GM23338 (cell line): ENCODE results near the gene PGBD5. TPM values are rescaled to one million over a fixed set of nuclear protein-coding genes. Genes with fewer than 3 reads are reported as not detected.

Experiments
- ATAC-seq: fragments of 200-7000 bp; cut with Tn5 transposase; 3 replicates; pipeline ENCODE4 v1.9.1; 2020
- DNase-seq: peaks from one replicate; pipeline ENCODE4 v3.0.0-alpha.2; 2015; ENCODE audit warnings: low spot score
- H2AFZ ChIP-seq: fragments of 200-600 bp; sonication (generic); 2 replicates; pipeline ENCODE4 v1.8.0; 2016; ENCODE audit warnings: antibody characterized with exemption, mild to moderate bottlenecking, moderate library complexity
- H3F3A ChIP-seq: fragments of 200-600 bp; sonication (generic); replicated peaks from 2 replicates; pipeline ENCODE4 v1.8.0; 2017; ENCODE audit warnings: antibody characterized with exemption, mixed run types, low read depth
- H3K27ac ChIP-seq: fragments of 200-600 bp; sonication (generic); 2 replicates; pipeline ENCODE4 v1.6.1; 2016; ENCODE audit warnings: low read depth
- H3K27me3 ChIP-seq: fragments of 200-600 bp; sonication (generic); 2 replicates; pipeline ENCODE4 v1.8.0; 2016; ENCODE audit warnings: mild to moderate bottlenecking, mixed run types, moderate library complexity; ENCODE audit not compliant: insufficient read depth
- H3K36me3 ChIP-seq: fragments of 200-600 bp; sonication (generic); 2 replicates; pipeline ENCODE4 v1.8.0; 2016; ENCODE audit warnings: mild to moderate bottlenecking; ENCODE audit not compliant: insufficient read depth
- H3K4me1 ChIP-seq: fragments of 200-600 bp; sonication (generic); 2 replicates; pipeline ENCODE4 v1.8.0; 2016; ENCODE audit warnings: mild to moderate bottlenecking, moderate library complexity; ENCODE audit not compliant: insufficient read depth
- H3K4me2 ChIP-seq: fragments of 200-600 bp; sonication (generic); 2 replicates; pipeline ENCODE4 v1.7.1; 2017; ENCODE audit warnings: mixed run types
- H3K4me3 ChIP-seq: fragments of 200-600 bp; sonication (generic); 2 replicates; pipeline ENCODE4 v1.6.1; 2016; ENCODE audit warnings: mixed run types
- H3K79me2 ChIP-seq: fragments of 200-600 bp; sonication (generic); replicated peaks from 2 replicates; pipeline ENCODE4 v1.8.0; 2017; ENCODE audit warnings: mild to moderate bottlenecking; ENCODE audit not compliant: insufficient read depth
- H3K9me2 ChIP-seq: fragments of 200-600 bp; sonication (generic); 2 replicates; pipeline ENCODE4 v1.8.0; 2017; ENCODE audit not compliant: insufficient read depth
- H4K20me1 ChIP-seq: fragments of 200-600 bp; sonication (generic); replicated peaks from 2 replicates; pipeline ENCODE4 v1.8.0; 2017; ENCODE audit warnings: mild to moderate bottlenecking; ENCODE audit not compliant: insufficient read depth
- H3K27ac Mint-ChIP-seq: 2 replicates; pipeline ENCODE4 v1.8.0; 2020; ENCODE audit warnings: inconsistent platforms, mild to moderate bottlenecking, moderate library complexity, mixed read lengths
- H3K27me3 Mint-ChIP-seq: 3 replicates; pipeline ENCODE4 v1.8.0; 2022; ENCODE audit warnings: low read depth, mild to moderate bottlenecking, moderate library complexity, mixed read lengths, inconsistent platforms; ENCODE audit not compliant: insufficient read depth, poor library complexity
- H3K36me3 Mint-ChIP-seq: 3 replicates; pipeline ENCODE4 v1.8.0; 2021; ENCODE audit warnings: low read depth, mild to moderate bottlenecking, inconsistent platforms, moderate library complexity, mixed read lengths
- H3K4me1 Mint-ChIP-seq: 3 replicates; pipeline ENCODE4 v1.8.0; 2020; ENCODE audit warnings: mild to moderate bottlenecking, inconsistent platforms, mixed read lengths
- H3K4me3 Mint-ChIP-seq: 3 replicates; pipeline ENCODE4 v1.8.0; 2021; ENCODE audit warnings: moderate library complexity, mild to moderate bottlenecking, inconsistent platforms, mixed read lengths
- H3K9me3 Mint-ChIP-seq: 3 replicates; pipeline ENCODE4 v1.8.0; 2020; ENCODE audit warnings: moderate library complexity, mild to moderate bottlenecking, inconsistent platforms, mixed read lengths
- CREB1 ChIP-seq: fragments of 250-450 bp; sonication (Bioruptor Pico); IDR thresholded peaks from 2 replicates; pipeline ENCODE4 v1.5.0; 2020; ENCODE audit warnings: low read depth, mild to moderate bottlenecking, moderate library complexity
- EZH2 ChIP-seq: fragments of 200-600 bp; sonication (generic); IDR thresholded peaks from one replicate; pipeline ENCODE4 v1.8.0; 2017; ENCODE audit warnings: antibody characterized with exemption, mild to moderate bottlenecking, low read depth; ENCODE audit not compliant: unreplicated experiment
- EZH2phosphoT487 ChIP-seq: fragments of 200-600 bp; sonication (generic); IDR thresholded peaks from one replicate; pipeline ENCODE4 v1.8.1; 2018; ENCODE audit warnings: antibody characterized with exemption; ENCODE audit not compliant: unreplicated experiment
- JUNB ChIP-seq: IDR thresholded peaks from one replicate; pipeline ENCODE4 v1.6.1; 2016; ENCODE audit warnings: antibody characterized with exemption; ENCODE audit not compliant: unreplicated experiment
- POLR2AphosphoS5 ChIP-seq: IDR thresholded peaks from 2 replicates; pipeline ENCODE4 v1.6.1; 2016; ENCODE audit warnings: antibody characterized with exemption, low read depth
- REST ChIP-seq: IDR thresholded peaks from one replicate; pipeline ENCODE4 v1.6.1; 2018; ENCODE audit warnings: antibody characterized with exemption; ENCODE audit not compliant: unreplicated experiment
- STAT1 ChIP-seq: IDR thresholded peaks from one replicate; pipeline ENCODE4 v1.6.1; 2016; ENCODE audit warnings: antibody characterized with exemption; ENCODE audit not compliant: unreplicated experiment
- ZNF114 ChIP-seq: fragments of 250-450 bp; sonication (Bioruptor Pico); IDR thresholded peaks from 2 replicates; pipeline ENCODE4 v1.5.0; 2020; ENCODE audit warnings: mild to moderate bottlenecking, moderate library complexity
- ZNF462 ChIP-seq: fragments of 250-450 bp; sonication (Bioruptor Pico); IDR thresholded peaks from 2 replicates; pipeline ENCODE4 v1.5.0; 2020; ENCODE audit warnings: mild to moderate bottlenecking, moderate library complexity
- polyA plus RNA-seq: library from polyadenylated mRNA; unstranded; fragments of >200 nt; fragmentation: Nextera tagmentation; extraction: Ambion mirVana; gene quantifications from 2 replicates; pipeline ENCODE4 v1.2.1, GENCODE V29; 2016
- total RNA-seq: library from RNA; depleted of rRNA; stranded (reverse); fragments of >200 nt; shearing (Covaris generic); gene quantifications from 2 replicates; pipeline ENCODE4 v1.2.3, GENCODE V29; 2014

PGBD5 gene
- total and polyA plus RNA-seq, 2 experiments from 2014 or later: 3.4 to 16.6 TPM

GRCh38 chr1:230352537-230352936 is 73.6 kb downstream of the PGBD5 start (continued):
- TF ChIP-seq REST (no peak), POLR2AphosphoS5 (no peak)

- Histone ChIP-seq H3K4me1 (no peaks in the 10 kb centered on the region), H3K27me3 (no peaks in the 10 kb centered on the region), H3K4me3 (no peak overlapping the region), H3F3A (no peaks in the 10 kb centered on the region), H4K20me1 (no peaks in the 10 kb centered on the region; the same call in 1 of the 2 replicates), H3K9me2 (no peaks in the 10 kb centered on the region), H3K36me3 (peaks cover 4% of the 10 kb centered on the region; the same call in 1 of the 2 replicates), H3K79me2 (no peaks in the 10 kb centered on the region), H2AFZ (no peak overlapping the region), H3K27ac (no peak overlapping the region), H3K4me2 (no peak overlapping the region)
- no peaks in the 10 kb centered on the region for H3K4me1 Mint-ChIP-seq
- no peak for DNase-seq
- H3K27ac Mint-ChIP-seq: no peak overlapping the region
- H3K36me3 Mint-ChIP-seq: peaks cover 50% of the 10 kb centered on the region
- ATAC-seq: no peak
- H3K4me3 Mint-ChIP-seq: no peak overlapping the region
- H3K27me3 Mint-ChIP-seq: peaks cover 2% of the 10 kb centered on the region
- no peaks in the 10 kb centered on the region for H3K9me3 Mint-ChIP-seq
- no peak for TF ChIP-seq EZH2phosphoT487
- TF ChIP-seq ZNF114 (CRISPR knock-in tag): no peak
- TF ChIP-seq REST: no peak
- TF ChIP-seq JUNB: no peak
- TF ChIP-seq ZNF462 (CRISPR knock-in tag): no peak
- no peak for TF ChIP-seq EZH2
- TF ChIP-seq STAT1: no peak
- TF ChIP-seq CREB1: no peak
Measured at GRCh38 chr1:230351983-230352382, 74.1 kb downstream of the PGBD5 start.
